ENCODE results near the gene BPI.

Gene BPI

GRCh38 chr20:38294076-38294591 is 9.8 kb upstream of the BPI start:
- no peak for DNase-seq (ENCODE audit: low read depth)
- H3K4me3 ChIP-seq (ENCODE audit: low read depth, low read length), result no peak overlapping the region
- in situ Hi-C loops (cut with HindIII; ENCODE audit: low sequenced_read_pairs), result no loop called here
- TF ChIP-seq CTCF (IDR thresholded peaks at IDR 0.05; ENCODE audit: low read depth, low read length, missing control alignments), result no peak

GRCh38 chr20:38295811-38296210 is 8.1 kb upstream of the BPI start:
- in situ Hi-C loops (cut with HindIII; ENCODE audit: low sequenced_read_pairs), result no loop called here
- DNase-seq (ENCODE audit: low read depth), result no peak
- no peak overlapping the region for H3K4me3 ChIP-seq (ENCODE audit: low read depth, low read length)
- no peak for TF ChIP-seq CTCF (IDR thresholded peaks at IDR 0.05; ENCODE audit: low read depth, low read length, missing control alignments)

- no peak for TF ChIP-seq CTCF (IDR thresholded peaks at IDR 0.05; ENCODE audit: low read depth, low read length, missing control alignments)
- in situ Hi-C loops (cut with HindIII; ENCODE audit: low sequenced_read_pairs), result no loop called here
- no peak for DNase-seq (ENCODE audit: low read depth)
- no peak overlapping the region for H3K4me3 ChIP-seq (ENCODE audit: low read depth, low read length)
These were observed 7.5 kb upstream of the BPI start for GRCh38 chr20:38296433-38296832.

- H3K4me3 ChIP-seq (ENCODE audit: low read depth, low read length), result no peak overlapping the region
- TF ChIP-seq CTCF (IDR thresholded peaks at IDR 0.05; ENCODE audit: low read depth, low read length, missing control alignments), result no peak
- no peak for DNase-seq (ENCODE audit: low read depth)
- in situ Hi-C loops (cut with HindIII; ENCODE audit: low sequenced_read_pairs), result no loop called here
These were observed 5.9 kb upstream of the BPI start for GRCh38 chr20:38297916-38298674.

GRCh38 chr20:38298768-38299288 is 5.1 kb upstream of the BPI start:
- H3K4me3 ChIP-seq (ENCODE audit: low read depth, low read length), result no peak overlapping the region
- in situ Hi-C loops (cut with HindIII; ENCODE audit: low sequenced_read_pairs), result no loop called here
- DNase-seq (ENCODE audit: low read depth), result no peak
- no peak for TF ChIP-seq CTCF (IDR thresholded peaks at IDR 0.05; ENCODE audit: low read depth, low read length, missing control alignments)

- no peak for TF ChIP-seq CTCF (IDR thresholded peaks at IDR 0.05; ENCODE audit: low read depth, low read length, missing control alignments)
- DNase-seq (ENCODE audit: low read depth), result no peak
- in situ Hi-C loops (cut with HindIII; ENCODE audit: low sequenced_read_pairs), result no loop called here
- no peak overlapping the region for H3K4me3 ChIP-seq (ENCODE audit: low read depth, low read length)
These were observed 4.0 kb upstream of the BPI start for GRCh38 chr20:38299963-38300362.
